GM19035 (cell line): ENCODE results near the gene C12orf76.
"Not testable (repeated sequence)": the region's sequence is repeated elsewhere in the genome, so short reads cannot be mapped to it uniquely, and the experiment has no call there.

Source experiments
- ATAC-seq: cut with Tn5 transposase; IDR thresholded peaks from one replicate; pipeline ENCODE4 v1.9.1; 2021; ENCODE audit not compliant: unreplicated experiment

The C12orf76 gene

GRCh38 chr12:110023059-110023980 is 25.0 kb downstream of the C12orf76 start:
- ATAC-seq, result no peak

- ATAC-seq, result no peak
Measured at GRCh38 chr12:110020956-110021355, 27.4 kb downstream of the C12orf76 start.

- ATAC-seq, result no peak
Measured at GRCh38 chr12:110015132-110015531, 33.2 kb downstream of the C12orf76 start.

GRCh38 chr12:110012659-110013058 is 35.7 kb downstream of the C12orf76 start:
- no peak for ATAC-seq

GRCh38 chr12:110012137-110012536 is 36.2 kb downstream of the C12orf76 start:
- no peak for ATAC-seq

GRCh38 chr12:110010853-110011723 is 37.2 kb downstream of the C12orf76 start:
- no peak for ATAC-seq

GRCh38 chr12:110008681-110009398 is 39.5 kb downstream of the C12orf76 start:
- ATAC-seq, result not testable (repeated sequence)

- no peak for ATAC-seq
Measured at GRCh38 chr12:110007881-110008280, 40.4 kb downstream of the C12orf76 start.

GRCh38 chr12:110006115-110006514 is 42.2 kb downstream of the C12orf76 start:
- ATAC-seq, result no peak

- ATAC-seq, result peak; percentile 55
Measured at GRCh38 chr12:110005319-110005973, 42.9 kb downstream of the C12orf76 start.

GRCh38 chr12:110004598-110004997 is 43.7 kb downstream of the C12orf76 start:
- peak; percentile 42 for ATAC-seq

- no peak for ATAC-seq
Measured at GRCh38 chr12:110002676-110003515, 45.4 kb downstream of the C12orf76 start.

- ATAC-seq, result no peak
Measured at GRCh38 chr12:110001596-110001995, 46.7 kb downstream of the C12orf76 start.

- no peak for ATAC-seq
Measured at GRCh38 chr12:109999983-110000505, 48.3 kb downstream of the C12orf76 start.

- no peak for ATAC-seq
Measured at GRCh38 chr12:109999649-109999971, 48.7 kb downstream of the C12orf76 start.

- ATAC-seq, result peak; percentile 52
Measured at GRCh38 chr12:109998904-109999648, 49.2 kb downstream of the C12orf76 start, which contains the start of gene ANKRD13A. Gene ANKRD13A, plus strand, starts transcription at chr12:109999430. Its CDS starts 259 bp downstream, at chr12:109999689.

- no peak for ATAC-seq
Measured at GRCh38 chr12:109998241-109998903, 50.0 kb downstream of the C12orf76 start.

GRCh38 chr12:109997393-109997792 is 50.9 kb downstream of the C12orf76 start:
- no peak for ATAC-seq
